NCI-H1048 (cell line): ENCODE measurements around the gene ZMYND11.
"Not testable (repeated sequence)": the region's sequence is repeated elsewhere in the genome, so short reads cannot be mapped to it uniquely, and the experiment has no call there.

Source experiments
- DNase-seq: peaks from one replicate; lab custom pipeline; 2025; lab: John Stamatoyannopoulos, UW

The ZMYND11 gene

DNA sequence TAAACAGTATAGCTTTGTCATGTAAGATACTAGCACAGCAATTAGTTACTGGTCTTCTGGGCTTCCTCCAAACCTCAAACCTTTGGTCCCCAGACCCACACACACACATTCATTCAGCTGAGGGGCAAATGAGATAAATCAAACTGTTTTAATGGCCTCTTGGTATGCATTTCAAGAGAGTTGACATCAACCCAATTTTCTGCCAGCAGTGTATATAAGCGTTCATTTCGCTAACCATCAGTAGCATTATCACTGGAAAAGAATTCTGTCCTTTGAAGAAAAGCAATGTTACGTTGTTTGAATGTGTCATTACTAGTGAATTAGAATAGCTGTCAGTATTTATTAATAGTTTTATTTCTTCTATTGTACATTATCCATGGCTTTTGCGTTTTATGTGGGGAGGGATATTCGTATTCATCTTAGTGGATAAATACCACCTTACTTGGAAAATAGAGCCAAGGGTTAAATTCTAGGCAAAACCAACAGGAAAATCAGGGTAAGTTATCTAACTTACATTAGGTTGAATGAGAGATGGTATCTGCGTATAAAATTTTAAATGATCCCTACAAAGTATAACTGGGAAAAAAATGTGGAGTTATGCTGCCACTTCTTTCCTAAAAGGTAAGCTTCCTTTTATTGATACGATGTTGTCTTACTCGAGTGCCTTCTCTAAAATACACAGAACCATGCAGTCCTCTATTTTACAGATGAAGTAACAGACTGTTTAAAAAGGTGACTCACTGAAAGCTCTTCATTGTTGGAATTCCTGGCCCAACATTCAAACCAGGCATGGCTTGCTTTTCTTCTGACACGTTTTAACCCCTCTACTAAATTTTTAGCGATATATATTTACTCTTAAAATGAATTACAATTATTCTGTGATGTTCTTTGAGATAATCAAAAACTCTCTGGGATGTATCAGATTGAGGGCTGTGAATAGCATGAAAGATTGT lies 2.0 kb upstream of the ZMYND11 start:
- no peak for DNase-seq

DNA sequence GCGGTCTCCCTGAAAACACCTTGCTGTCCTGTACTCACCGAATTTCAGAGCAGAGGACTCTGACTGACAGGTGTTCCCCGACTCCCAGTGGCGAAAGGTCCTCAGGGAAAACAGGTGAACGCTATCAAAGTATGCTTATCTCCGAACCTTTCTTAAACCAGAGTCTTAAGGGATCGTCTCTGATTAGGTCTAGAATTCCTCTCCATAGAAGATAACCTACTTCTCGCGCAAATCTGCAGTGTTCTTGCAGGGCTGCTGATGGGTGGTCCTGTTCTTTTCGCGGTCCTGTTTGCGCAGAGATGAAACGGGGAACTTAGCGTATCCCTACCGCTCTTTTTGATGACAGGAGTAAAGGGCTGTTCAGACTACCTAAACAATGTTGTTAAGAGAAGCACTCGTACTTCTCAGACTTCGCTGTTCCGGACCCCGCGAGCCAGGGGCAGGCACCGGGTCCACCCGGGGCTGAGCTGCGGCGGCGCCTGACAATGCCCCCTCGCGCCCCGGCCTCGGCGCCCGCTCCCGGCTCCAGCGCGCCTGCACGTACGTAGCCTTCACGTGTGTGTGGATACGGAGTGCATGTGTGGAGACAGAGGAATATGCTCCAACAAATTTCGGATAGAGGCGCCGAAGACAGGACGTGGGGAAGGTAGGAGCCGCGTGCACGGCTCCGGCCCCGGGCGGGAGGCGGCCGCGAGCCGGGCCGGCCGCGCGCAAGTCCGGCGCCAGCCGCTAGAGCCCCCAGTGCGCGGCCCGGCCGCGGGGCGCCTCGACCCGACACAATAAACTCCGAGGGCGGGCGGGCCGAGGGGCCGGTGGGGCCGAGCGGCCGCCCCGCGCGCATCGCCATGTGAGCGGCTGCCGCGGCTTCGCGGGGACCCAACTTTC lies 766 bp upstream of the ZMYND11 start:
- DNase-seq = no peak

DNA sequence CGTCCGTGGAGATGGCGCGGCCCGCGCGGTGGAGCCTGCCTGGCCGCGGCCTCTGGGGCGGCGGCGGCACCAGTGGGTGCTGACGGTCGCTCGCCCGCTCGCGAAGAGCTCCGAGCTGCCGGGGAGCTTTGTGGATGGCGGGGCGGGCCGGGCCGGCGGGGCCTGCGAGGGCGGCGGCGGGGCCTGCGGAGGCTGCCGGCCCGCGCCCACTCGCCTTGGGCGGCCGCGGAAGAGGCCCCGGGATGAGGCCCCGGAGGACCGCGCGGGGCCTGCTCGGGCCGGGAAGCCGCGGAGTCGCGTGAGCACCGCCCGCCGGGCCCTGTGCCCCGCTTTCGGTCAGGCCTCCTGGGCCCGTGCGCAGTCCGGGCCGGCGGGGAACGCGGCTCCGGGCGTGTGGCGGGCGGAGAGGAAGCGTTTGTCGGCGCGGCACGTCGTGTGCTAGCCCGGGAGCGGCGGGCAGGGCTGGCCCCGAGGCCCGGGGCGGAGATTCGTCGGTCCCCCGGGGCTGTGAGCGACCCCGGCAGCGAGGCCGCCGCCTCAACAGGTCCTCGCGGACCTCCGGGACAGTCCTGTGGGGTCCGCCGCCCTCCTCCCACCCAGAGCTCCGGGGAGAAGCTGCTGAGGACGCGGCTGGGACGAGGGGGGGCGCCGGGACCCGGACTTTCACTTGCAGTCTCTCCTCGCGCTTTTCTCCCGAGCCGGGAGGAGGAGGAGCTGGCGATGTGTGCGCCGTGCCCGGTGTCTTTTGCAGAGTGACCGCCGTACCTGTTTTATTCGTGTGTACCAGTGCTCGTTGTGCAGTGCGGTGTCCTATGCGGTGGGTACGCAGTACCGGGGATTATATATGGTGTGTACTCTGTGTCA lies 578 bp downstream of the ZMYND11 start:
- no peak for DNase-seq

DNA sequence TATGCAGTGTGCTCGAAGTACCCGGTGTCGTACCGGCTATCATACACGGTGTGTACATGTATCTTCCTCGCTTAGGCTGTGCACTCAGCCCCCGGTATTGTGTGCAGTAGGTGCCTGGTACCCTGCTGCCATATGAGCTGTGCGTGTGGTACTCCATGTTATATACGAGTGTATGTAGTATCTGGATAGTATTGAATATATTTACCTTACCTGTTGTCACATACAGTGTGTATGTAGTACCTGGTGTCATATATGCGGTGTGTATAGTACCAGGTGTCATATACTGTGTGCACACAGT lies 1.2 kb downstream of the ZMYND11 start:
- DNase-seq = no peak

DNA sequence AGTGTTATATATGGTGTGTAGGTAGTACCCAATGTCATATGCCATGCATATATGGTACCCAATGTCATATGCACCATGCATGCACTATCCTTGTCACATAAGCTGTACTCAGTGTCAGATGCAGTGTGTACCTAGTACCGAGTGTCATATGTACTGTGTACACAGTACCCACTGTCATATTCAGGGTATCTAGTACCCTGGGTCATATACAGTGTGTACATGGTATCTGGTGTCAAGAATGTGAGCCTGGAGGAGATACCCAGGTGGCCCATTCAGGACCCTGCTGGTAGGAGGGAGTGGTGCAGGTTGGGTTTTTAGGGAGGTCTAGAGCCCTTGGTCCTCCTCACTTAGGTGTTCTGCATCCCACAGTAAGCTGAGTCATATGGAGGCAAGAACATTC lies 1.8 kb downstream of the ZMYND11 start:
- no peak for DNase-seq

DNA sequence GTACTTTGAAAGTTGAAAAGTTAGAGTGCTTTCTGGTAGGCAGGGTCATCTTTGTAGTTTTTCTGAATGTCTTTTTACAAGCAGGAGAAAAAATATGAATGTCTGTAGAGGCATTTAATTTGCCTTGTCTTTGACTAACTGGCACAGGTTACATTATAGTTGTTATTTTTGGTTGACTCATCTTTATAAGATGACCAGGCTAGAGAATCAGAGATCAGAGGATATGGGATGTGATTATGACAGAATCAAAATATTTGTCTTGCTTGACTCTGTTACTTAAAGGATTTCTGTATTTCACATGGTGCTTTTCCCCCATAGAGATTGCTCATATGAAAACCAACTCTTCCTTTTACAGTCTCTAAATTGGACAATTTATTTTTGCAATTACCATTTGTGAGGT lies 2.4 kb downstream of the ZMYND11 start:
- no peak for DNase-seq

DNA sequence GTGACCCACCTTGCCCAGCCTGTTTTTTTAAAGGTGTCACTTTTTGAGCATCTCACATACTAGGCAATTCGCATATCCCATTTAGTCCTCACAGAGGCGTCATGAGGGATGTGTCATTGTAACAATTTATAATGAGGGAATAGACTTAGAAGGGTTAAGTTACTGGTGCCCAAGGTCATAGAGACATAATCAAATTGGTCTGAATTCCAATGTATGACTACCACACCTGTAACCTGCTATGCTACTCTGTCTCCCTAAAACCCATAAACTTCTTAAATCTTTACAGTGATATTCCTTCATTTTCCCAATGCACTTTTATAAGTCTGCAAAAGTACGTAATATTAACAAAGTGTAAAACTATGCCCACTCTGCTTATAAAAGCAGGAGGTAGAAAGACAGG lies 7.1 kb downstream of the ZMYND11 start:
- no peak for DNase-seq

DNA sequence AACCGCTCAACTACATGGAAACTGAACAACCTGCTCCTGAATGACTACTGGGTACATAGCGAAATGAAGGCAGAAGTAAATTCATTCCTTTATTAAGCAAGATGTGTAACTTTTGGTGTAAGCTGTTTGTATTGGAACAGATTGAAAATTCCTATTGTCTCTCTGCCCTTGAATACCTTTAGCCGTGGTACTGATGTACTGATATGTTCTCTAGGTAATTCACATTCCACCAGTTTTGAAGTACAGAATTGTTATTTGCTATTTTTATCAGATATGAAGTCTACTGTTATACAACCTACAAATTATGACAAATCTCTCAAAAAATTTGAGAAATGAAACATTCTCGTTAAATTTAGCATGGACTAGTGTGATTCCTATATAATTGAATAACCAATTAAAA lies 17.7 kb downstream of the ZMYND11 start:
- DNase-seq = no peak

DNA sequence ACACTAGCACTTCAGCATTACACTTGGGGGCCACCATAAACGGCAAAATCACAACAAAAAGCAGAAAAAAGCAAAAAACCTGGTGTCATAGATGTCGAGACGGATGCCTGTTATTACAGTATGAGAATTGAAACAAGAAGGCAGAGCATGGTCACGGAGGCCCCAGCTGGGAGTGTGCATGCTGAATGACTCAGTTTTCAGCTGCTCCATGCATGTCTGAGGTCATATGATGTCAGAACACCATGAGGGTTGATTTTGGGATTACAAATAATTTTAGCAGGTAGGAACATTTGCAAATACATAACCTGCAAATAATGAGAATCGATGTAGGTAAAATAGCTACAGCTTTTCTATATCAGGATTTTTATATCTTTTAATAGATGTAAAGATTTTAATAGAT lies 19.1 kb downstream of the ZMYND11 start:
- DNase-seq = no peak

DNA sequence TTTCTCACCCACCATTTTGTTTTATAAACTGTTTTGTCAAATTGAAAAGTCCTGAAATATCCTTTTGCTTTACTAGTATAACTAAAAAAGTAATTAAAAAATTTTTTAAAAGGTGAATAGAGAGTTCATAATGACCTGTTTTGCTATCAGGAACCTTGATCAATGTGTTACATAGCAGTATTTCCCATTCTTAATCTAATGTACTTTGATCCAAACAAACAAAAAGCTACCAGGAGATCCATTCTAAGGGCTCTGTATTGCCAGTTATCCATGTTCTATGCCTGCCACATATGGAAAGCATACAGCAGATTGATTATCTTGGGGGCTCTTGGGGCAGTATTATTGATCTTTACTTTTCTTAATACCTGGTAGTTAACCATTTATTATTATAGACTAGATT lies 32.1 kb downstream of the ZMYND11 start:
- DNase-seq = no peak

DNA sequence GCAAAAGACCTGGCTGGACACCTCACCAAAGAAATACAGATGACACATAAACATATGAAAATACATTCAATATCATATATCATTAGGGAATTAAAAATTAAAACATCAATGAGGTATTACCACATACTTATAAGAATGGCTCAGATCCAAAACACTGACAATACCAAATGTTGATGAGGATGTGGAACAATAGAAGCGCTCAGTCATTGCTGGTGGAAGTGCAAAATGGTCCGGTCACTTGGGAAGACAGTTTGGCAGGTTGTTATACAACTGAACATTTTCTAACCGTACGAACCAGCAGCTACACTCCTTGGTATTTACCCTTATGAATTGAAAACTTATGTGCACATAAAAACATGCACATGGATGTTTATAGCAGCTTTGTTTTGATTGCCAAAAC lies 38.5 kb downstream of the ZMYND11 start:
- no peak for DNase-seq

DNA sequence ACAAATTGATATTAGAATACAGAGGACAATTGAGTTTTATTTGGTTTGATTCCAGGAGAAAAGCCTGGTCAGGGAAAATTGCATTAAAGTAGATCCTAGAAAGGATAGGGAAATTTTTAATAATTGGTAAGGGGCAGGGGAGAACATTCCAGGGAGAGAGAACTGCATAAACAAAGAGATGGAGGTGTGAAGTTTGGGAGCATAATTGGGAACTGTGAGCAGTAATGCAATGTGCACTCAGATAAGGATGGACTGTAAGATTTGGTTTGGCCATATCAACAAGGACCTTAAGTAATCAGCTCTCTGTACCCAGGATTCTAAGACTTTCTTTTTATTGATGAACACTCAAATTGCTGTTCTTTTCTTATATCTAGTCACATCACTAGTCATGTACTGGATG lies 41.4 kb downstream of the ZMYND11 start:
- DNase-seq = no peak

DNA sequence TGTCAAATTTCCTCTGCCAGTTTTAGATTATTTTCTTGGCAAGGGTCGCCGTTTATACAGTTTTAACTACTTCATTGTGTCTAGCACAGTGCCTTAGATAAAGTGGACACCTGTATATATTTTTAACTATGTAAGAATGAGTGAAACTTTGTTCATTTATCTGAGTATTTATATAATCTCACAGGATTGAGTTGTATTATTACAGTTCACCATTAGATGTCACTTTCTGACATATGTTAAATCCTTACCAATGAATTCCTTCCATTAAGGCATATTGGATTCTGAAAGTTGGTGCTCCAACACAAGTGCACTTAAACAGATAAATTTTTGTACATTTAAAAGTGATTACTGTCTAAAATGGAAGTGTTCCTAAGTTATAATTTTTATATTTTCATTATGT lies 43.0 kb downstream of the ZMYND11 start:
- no peak for DNase-seq

DNA sequence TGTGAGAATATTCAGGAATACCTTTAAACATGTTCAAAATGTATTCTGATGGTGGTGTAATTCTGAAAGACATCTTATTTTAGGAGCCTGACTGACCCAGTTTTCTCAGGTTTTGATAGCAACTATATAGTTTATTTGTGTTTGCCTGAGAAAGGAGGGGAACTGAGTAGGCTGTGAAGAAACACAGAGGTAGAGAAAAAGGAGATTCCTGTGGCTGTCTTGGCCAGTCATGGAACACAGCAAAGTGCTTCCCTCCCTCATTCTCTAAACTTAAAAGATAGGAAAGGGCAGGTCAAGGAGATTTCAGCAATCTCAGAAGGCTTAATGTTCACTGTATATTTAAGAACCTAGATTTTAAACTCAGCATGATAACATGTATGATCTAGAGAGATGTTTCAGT lies 43.5 kb downstream of the ZMYND11 start:
- no peak for DNase-seq

DNA sequence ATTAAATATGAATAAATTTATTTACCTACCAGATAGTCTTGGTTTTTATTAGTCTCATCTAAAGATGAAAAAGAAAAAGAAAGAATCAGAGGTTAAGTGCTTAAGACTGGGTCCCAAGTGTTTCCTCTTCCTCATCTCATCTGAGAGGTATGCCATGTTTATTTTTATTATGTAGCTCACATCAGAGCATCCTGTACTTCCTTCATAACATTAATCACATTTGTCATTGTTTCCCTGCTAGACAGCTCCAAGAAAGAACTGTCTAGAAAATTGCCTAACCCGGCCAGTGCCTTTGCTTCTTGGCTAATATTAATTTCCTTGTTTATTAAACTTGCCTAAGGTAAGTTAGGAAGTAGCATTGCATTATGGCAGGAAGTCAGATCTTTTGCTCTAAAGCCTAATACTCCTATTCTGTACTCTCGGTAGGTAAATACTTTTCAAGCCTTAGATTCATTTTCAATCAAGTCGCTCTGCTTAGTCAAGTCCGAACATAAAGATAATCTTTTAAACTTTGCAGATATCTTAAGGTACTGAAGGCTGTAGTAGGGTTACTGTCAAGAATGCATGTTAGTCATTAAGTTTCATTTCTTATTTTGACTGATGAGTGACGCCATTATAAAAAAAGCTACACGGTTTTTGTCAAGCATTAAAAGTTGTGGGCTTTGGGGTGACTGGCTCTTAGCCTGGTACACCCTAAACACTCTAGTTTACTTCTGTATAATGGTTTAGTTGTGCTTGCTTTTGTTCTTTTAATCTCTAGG lies 47.4 kb downstream of the ZMYND11 start:
- DNase-seq = no peak

DNA sequence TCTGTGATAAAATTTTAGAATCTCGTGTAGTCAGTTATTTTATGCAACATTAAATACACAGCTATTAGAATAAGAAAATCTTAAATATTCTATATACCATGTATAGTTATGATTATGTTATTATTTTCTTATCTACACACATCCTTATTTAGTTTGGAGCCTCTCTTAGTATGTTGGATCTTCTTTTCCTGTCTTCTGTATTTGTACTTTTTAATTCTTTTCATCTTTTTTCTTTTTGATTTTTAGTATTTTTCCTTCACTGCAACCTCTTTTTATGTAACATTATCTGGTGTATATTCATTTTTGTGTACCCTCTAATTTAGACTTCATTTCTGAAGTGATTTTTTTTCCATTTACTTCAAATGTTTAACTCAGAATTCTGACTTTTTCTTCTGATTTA lies 48.9 kb downstream of the ZMYND11 start:
- DNase-seq = no peak

DNA sequence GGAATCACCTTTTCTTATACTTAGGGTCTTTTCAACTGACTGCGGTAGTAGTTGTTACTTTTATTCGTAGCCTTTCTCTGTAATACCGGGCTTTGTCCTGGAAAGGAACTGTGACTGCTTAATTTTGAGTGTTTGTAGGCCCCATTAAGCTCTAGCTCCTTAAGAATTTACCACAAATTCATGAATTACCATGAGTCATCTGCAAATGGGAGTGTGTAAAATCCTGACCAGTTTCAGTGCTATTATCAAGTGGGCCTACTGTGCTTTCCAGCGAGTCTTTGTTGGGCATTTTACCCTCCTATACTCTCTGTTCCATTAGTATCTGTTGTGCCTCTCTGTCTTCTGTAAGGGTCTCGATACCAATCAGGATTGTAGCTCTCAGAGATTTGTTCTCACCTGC lies 49.7 kb downstream of the ZMYND11 start:
- no peak for DNase-seq

DNA sequence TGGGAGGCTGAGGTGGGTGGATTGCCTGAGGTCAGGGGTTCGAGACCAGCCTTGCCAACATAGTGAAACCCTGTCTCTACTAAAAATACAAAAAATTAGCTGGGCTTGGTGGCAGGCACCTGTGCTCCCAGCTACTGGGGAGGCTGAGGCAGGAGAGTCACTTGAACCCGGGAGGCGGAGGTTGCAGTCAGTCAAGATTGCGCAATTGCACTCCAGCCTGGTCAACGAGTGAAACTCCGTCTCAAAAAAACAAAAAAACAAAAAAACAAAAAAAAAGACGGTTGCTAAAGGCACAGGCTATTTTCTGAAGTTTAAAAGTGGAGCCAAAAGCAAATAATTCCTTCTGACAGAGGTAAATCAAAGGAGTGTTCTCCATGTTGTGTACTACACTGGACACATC lies 50.3 kb downstream of the ZMYND11 start:
- DNase-seq = not testable (repeated sequence)

DNA sequence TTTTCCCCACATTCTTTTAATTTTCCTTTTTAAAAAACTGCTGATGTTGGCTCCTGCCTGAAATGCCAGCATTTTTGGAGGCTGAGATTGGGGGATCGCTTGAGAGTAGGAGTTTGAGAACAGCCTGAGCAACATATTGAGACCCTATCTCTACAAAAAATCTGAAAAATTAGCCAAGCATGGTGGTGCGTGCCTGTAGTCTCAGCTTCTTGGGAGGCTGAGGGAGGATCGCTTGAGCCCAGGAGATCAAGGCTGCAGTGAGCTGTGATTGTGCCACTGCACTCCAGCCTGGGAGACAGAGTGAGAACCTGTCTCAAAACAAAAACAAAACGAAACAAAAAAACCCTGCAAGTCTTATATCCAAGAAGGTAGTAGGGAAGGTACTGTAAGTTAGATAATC lies 51.7 kb downstream of the ZMYND11 start:
- no peak for DNase-seq

DNA sequence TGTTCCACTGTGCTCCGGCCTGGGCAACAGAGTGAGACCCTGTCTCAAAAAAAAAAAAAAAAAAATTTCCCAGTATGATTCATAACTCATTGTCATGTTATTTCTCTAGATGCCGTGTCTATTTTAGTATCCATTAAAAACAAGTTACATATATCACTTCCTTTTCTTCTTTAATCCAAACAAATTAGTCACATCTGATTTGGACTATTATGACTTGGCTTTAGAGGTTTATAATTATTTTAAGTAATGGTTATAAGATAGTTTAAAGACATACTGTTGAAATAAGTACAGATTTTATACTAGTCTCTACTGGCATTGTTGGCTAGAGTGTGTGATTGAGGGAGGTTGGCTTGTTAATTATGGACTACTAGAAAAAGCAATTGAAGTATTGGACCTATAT lies 53.3 kb downstream of the ZMYND11 start:
- no peak for DNase-seq

DNA sequence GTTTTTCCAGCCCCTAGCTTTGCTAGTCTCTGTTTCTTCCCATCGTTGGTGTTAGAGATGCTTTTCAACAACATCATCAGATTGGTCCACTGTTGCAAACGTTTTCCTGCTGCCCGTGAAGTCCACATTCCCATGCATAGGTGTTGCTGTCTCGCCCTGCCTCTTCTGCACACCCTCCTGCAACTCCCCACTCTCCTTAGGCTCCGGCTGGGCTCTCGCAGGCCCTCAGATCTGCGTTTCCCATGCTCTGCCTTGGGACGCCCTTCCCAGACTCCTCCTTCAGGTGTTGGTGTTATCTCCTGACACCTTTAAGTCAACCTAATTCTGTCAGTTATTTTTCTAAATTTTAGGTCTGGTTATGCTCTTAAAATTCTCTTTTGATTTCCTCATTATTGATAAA lies 55.0 kb downstream of the ZMYND11 start:
- no peak for DNase-seq
